Fibroblast of villous mesenchyme (primary cell): ENCODE data around the gene MTHFD2L. TPM values are rescaled to one million over a fixed set of nuclear protein-coding genes. Genes with fewer than 3 reads are reported as not detected.

ENCODE experiments used
- DNase-seq: peaks from one replicate; pipeline ENCODE4 v3.0.0-alpha.2; 2010; ENCODE audit warnings: low read depth
- H3K4me3 ChIP-seq: 2 replicates; pipeline ENCODE4 v1.5.1; 2011; ENCODE audit warnings: low read depth, mild to moderate bottlenecking, low read length
- total RNA-seq: library from RNA; depleted of rRNA; stranded (reverse); fragments of >200 nt; gene quantifications from 2 replicates; pipeline ENCODE4 v1.2.3, GENCODE V29; 2012
- TF ChIP-seq, protein P1 (sequence below): IDR thresholded peaks from 2 replicates; pipeline ENCODE4 v1.5.1; 2012; ENCODE audit warnings: low read depth, mild to moderate bottlenecking, low read length; ENCODE audit not compliant: insufficient read depth

MTHFD2L gene
- total RNA-seq, 1 donor: 16.8 TPM

DNA sequence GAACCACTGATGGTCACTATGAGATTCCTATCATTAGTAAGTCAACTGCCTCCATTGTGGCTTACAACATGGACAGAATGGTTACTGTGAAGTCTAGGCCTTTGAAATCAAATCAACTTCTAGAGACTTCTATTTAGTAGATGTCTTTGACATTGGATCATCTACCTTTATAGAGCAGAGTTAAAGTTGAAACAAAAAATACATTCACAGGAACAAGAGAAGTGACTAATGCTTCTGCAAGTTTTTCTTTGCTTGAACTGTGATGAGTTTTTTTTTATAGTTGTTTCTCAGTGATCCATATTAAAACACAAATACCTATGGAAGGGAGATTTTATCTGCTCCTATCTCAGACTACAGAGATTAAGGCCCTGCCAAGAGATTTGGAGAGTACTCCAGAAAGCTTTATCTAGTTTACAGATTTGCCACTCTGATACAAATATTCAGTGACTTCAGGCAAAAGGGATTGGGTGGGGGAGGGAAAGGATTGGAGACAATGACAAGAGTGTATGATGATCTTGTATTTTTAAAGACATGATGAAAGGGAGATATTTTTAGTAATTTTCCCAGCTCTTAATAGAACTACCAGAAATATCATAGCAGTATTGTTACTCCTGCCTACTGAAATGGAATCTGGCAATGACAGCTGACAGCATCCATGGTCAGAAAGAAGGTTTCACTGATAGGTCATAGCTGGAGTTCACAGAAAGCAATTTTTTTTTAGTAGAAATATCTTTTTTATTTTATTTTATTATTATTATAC is 134.4 kb downstream of the MTHFD2L start:
- H3K4me3 ChIP-seq: no peak overlapping the region
- TF ChIP-seq, protein P1, sequence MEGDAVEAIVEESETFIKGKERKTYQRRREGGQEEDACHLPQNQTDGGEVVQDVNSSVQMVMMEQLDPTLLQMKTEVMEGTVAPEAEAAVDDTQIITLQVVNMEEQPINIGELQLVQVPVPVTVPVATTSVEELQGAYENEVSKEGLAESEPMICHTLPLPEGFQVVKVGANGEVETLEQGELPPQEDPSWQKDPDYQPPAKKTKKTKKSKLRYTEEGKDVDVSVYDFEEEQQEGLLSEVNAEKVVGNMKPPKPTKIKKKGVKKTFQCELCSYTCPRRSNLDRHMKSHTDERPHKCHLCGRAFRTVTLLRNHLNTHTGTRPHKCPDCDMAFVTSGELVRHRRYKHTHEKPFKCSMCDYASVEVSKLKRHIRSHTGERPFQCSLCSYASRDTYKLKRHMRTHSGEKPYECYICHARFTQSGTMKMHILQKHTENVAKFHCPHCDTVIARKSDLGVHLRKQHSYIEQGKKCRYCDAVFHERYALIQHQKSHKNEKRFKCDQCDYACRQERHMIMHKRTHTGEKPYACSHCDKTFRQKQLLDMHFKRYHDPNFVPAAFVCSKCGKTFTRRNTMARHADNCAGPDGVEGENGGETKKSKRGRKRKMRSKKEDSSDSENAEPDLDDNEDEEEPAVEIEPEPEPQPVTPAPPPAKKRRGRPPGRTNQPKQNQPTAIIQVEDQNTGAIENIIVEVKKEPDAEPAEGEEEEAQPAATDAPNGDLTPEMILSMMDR: no peak
- DNase-seq: no peak

DNA sequence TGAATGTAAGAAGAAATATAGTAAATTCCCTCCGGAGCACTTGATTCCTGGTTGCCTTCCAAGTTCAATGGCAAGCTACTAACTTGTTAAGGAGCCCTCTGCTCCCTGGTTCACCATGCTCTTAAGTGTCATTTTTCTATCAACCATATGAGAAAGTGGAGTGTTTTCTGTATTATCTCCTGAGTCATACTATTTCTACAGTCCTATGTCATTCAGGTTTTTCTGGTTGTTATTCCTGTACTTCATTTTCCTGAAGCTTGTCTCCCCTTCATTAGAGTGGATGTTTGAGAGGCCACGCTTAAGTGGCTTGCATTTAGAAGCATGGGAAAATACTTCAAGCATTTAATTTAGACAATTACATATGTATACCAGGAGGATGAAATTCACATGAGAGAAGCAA is 135.6 kb downstream of the MTHFD2L start:
- DNase-seq: no peak

DNA sequence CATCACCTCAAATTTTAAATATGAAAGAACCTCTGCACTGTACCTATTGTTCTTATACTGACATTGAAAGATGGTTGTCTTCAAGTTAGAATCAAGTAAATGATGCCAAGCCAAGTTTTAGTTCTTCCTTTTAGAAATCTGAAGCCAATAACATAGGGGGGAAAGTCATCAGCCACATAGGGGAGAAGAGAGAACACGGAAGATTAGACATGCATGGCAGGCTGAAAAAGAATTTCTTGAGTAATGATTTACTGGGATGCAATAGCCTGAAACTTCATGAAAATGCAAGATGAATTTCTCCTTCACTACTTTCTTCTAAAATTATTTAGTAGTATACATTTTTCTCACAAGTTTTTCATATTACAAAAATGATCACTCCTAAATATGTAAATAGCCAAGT is 136.8 kb downstream of the MTHFD2L start:
- H3K4me3 ChIP-seq: no peak overlapping the region
- TF ChIP-seq, protein P1: no peak
- no peak for DNase-seq

More for the DNA sequence above, 135.6 kb downstream of the MTHFD2L start:
- TF ChIP-seq, protein P1: no peak
- no peak overlapping the region for H3K4me3 ChIP-seq

DNA sequence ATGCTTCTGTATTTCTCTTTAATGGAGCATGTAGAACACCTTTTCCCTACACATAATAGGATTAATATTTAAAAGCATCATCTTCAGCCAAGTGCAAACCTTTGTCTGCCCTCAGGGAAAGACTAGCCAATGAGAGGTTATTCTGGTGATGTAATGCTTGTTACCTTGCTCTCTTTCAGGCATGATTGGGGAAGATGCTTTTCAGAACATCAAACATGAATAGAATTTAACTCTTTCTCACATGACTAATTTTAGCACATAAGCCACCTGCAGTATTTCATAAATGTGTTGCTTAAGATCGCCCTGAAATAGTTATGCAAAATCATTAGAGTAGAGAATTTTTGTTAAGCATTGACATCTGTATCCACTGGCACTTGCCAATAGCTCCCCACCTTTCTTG is 139.6 kb downstream of the MTHFD2L start:
- DNase-seq: no peak
- TF ChIP-seq, protein P1: no peak
- H3K4me3 ChIP-seq: no peak overlapping the region

DNA sequence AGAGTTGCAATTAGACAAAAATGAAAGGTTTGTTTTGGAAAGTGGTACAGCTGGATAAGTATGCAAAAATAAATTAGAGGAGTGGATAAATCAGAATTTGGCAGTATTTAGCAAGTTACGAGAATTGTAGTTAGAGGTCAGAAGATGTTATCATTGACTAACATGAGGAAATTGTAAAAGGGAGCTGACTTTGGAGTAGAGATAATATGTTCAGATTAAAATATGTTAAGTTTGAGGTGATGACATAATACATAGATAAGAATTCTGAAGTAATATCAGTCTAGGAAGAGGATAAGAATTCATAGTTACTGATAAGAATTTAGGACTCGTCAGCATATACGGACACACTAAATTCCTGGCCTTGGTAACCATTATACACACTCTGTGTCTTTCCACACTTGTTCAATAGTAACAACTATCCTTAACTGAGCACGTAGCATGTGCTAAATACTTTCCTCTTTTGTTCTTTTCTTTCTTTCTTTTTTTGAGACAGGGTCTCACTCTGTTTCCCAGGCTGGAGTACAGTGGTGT is 146.2 kb downstream of the MTHFD2L start:
- DNase-seq: no peak

DNA sequence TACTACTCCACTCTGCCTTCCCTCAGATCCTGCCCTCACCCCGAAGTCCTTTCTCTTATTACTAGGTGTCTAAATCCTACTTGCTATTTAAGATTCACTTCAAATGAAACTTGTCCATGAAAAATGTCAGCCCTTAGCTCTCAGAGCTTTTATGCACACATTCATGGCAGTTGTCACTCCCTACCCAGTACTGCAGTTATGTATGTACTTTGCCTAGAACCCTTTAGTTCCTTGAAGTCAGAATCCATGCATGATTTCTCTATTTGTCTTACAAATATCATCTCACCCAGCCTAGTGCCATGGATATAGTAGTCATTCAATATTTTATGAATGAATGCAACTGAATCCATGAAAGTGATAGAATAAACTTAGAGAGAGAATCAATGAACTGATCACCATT is 147.1 kb downstream of the MTHFD2L start:
- no peak overlapping the region for H3K4me3 ChIP-seq
- TF ChIP-seq, protein P1: no peak
- DNase-seq: no peak

More for the DNA sequence above, 146.2 kb downstream of the MTHFD2L start:
- no peak overlapping the region for H3K4me3 ChIP-seq
- TF ChIP-seq, protein P1: no peak

DNA sequence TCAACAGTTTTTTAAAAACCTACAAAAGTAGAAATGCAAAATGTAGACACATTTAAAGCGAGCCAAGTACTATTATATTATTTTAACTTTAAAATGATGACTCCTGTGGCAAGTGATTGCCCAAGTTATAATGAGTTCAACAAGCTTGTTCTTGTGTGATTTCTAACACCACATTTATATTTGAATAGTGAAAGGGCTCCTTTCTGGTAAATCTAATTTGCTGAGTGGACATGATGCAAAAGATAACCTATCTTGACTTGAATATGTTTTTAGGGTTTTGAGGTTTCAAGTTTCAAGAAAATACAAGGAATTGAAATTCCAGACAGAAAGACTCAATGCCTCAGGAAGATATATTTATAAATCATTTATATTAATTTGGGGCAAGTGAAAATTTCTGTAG is 149.3 kb downstream of the MTHFD2L start:
- TF ChIP-seq, protein P1: no peak
- DNase-seq: no peak
- H3K4me3 ChIP-seq: no peak overlapping the region
